Epithelial cell of proximal tubule (primary cell): ENCODE results near the gene UCN3. TPM values are rescaled to one million over a fixed set of nuclear protein-coding genes. Genes with fewer than 3 reads are reported as not detected.

ENCODE experiments used
- DNase-seq: peaks from one replicate; pipeline ENCODE4 v3.0.0-alpha.2; 2011; ENCODE audit warnings: low read depth
- H3K4me3 ChIP-seq: 2 replicates; pipeline ENCODE4 v1.5.1; 2011; ENCODE audit warnings: low read depth, mild to moderate bottlenecking, low read length
- total RNA-seq: library from RNA; depleted of rRNA; stranded (reverse); fragments of >200 nt; gene quantifications from 2 replicates; pipeline ENCODE4 v1.2.3, GENCODE V29; 2015
- TF ChIP-seq, protein P1 (sequence below): conservative IDR thresholded peaks from 2 replicates; pipeline ENCODE4 v1.5.1; 2012; ENCODE audit warnings: low read depth, mild to moderate bottlenecking, low read length

The UCN3 gene
- total RNA-seq, 1 donor from 2014 or later: not detected

- no peak overlapping the region for H3K4me3 ChIP-seq
- DNase-seq: no peak
- TF ChIP-seq, protein P1, sequence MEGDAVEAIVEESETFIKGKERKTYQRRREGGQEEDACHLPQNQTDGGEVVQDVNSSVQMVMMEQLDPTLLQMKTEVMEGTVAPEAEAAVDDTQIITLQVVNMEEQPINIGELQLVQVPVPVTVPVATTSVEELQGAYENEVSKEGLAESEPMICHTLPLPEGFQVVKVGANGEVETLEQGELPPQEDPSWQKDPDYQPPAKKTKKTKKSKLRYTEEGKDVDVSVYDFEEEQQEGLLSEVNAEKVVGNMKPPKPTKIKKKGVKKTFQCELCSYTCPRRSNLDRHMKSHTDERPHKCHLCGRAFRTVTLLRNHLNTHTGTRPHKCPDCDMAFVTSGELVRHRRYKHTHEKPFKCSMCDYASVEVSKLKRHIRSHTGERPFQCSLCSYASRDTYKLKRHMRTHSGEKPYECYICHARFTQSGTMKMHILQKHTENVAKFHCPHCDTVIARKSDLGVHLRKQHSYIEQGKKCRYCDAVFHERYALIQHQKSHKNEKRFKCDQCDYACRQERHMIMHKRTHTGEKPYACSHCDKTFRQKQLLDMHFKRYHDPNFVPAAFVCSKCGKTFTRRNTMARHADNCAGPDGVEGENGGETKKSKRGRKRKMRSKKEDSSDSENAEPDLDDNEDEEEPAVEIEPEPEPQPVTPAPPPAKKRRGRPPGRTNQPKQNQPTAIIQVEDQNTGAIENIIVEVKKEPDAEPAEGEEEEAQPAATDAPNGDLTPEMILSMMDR: no peak
These were observed 30.4 kb upstream of the UCN3 start for GRCh38 chr10:5334196-5334880.

GRCh38 chr10:5338010-5338409 lies 26.8 kb upstream of the UCN3 start:
- TF ChIP-seq, protein P1: no peak
- no peak overlapping the region for H3K4me3 ChIP-seq
- DNase-seq: no peak

- no peak overlapping the region for H3K4me3 ChIP-seq
- TF ChIP-seq, protein P1: no peak
- DNase-seq: no peak
These were observed 21.7 kb upstream of the UCN3 start for GRCh38 chr10:5343092-5343491.

GRCh38 chr10:5343561-5343960 lies 21.2 kb upstream of the UCN3 start:
- TF ChIP-seq, protein P1: peak; percentile 20
- no peak for DNase-seq
- no peak overlapping the region for H3K4me3 ChIP-seq

- no peak for DNase-seq
- TF ChIP-seq, protein P1: no peak
- no peak overlapping the region for H3K4me3 ChIP-seq
These were observed 20.8 kb upstream of the UCN3 start for GRCh38 chr10:5343979-5344378.

GRCh38 chr10:5344746-5345145 lies 20.0 kb upstream of the UCN3 start:
- H3K4me3 ChIP-seq: no peak overlapping the region
- peak; percentile 43 for DNase-seq
- TF ChIP-seq, protein P1: no peak

- TF ChIP-seq, protein P1: no peak
- H3K4me3 ChIP-seq: no peak overlapping the region
- DNase-seq: no peak
These were observed 17.9 kb upstream of the UCN3 start for GRCh38 chr10:5346881-5347280.
